Measurements from ENCODE around the gene CCR5AS.

- no peak for TF ChIP-seq CTCF (IDR thresholded peaks at IDR 0.05)
- TF ChIP-seq POLR2A (IDR thresholded peaks at IDR 0.05; ENCODE audit: low read depth) = no peak
Measured at GRCh38 chr3:46334741-46335478, 72.0 kb downstream of the CCR5AS start.

All from esophagus muscularis mucosa (tissue), 3 donors.